Stomach (tissue), 9 donors: Measurements from ENCODE around the gene THOC2. TPM values are rescaled to one million over a fixed set of nuclear protein-coding genes. Genes with fewer than 3 reads are reported as not detected.
A peak's percentile ranks its signal among the peaks of the same experiment; 100 is the strongest.
"Not testable (repeated sequence)": the region's sequence is repeated elsewhere in the genome, so short reads cannot be mapped to it uniquely, and the experiment has no call there.

ENCODE experiments used
- DNase-seq, 2 donors: peaks; one replicate each; pipeline versions ENCODE4 v3.0.0 to v3.0.0-alpha.2; 2013 to 2019
- H3K27ac ChIP-seq, 5 donors: fragments of 200-600 bp in 4 of 5; sonication (generic) in 4 of 5; one replicate each; pipeline ENCODE4 v1.5.1; 2013 to 2019; ENCODE audit warnings: mild to moderate bottlenecking in 1 of 5, moderate library complexity in 1 of 5
- H3K27me3 ChIP-seq, 3 donors: fragments of 200-600 bp; sonication (generic); one replicate each; pipeline ENCODE4 v1.5.1; 2017 to 2019; ENCODE audit warnings: mixed run types in 1 of 3
- H3K36me3 ChIP-seq, 4 donors: fragments of 200-600 bp; sonication (generic); 1 replicate in 3 of 4; 2 replicates in 1 of 4; pipeline ENCODE4 v1.5.1; 2016 to 2019
- H3K4me1 ChIP-seq, 4 donors: fragments of 200-600 bp; sonication (generic); one replicate each; pipeline ENCODE4 v1.5.1; 2016 to 2019
- H3K4me3 ChIP-seq, 4 donors: fragments of 200-600 bp; sonication (generic) in 3 of 4; one replicate each; pipeline ENCODE4 v1.5.1; 2016 to 2019; ENCODE audit warnings: mild to moderate bottlenecking in 1 of 4
- H3K9me3 ChIP-seq, 4 donors: fragments of 200-600 bp; sonication (generic); one replicate each; pipeline ENCODE4 v1.5.1; 2016 to 2019
- EP300 ChIP-seq: sonication (generic); formaldehyde crosslinking; IDR thresholded peaks from one replicate; pipeline ENCODE4 v1.6.1; 2017; ENCODE audit warnings: antibody characterized with exemption
- POLR2A ChIP-seq, 4 donors: fragments of 450-650 bp; IDR thresholded peaks; one replicate each; pipeline ENCODE4 v1.6.1; 2016; ENCODE audit warnings: antibody characterized with exemption in 4 of 4, control low read depth in 2 of 4, mild to moderate bottlenecking in 1 of 4, moderate library complexity in 1 of 4
- POLR2AphosphoS5 ChIP-seq, 3 donors: sonication (generic); formaldehyde crosslinking; IDR thresholded peaks; one replicate each; pipeline ENCODE4 v1.6.1; 2016; ENCODE audit warnings: antibody characterized with exemption in 3 of 3
- WGBS, 5 donors: extraction: QIAGEN DNeasy Blood & Tissue Kit in 3 of 5; methylation state at CpG; one replicate each; pipeline versions ENCODE4 v1.1.5 to v1.1.7; 2013 to 2018; 5-methylcytosine and 5-hydroxymethylcytosine counted together
- intact Hi-C: fragments of 100-400 bp; cut with DNase I; formaldehyde crosslinking; loops from one replicate; pipeline ENCODE4 v1.15.1; 2023; ENCODE audit warnings: low total_unique reads
- polyA plus RNA-seq, 3 donors: library from polyadenylated mRNA; stranded (reverse); fragments of 200-250 nt; gene quantifications; one replicate each; pipeline ENCODE4 v1.2.3, GENCODE V29; 2013
- total RNA-seq, 5 donors: library from RNA; depleted of rRNA; stranded (reverse); fragments of >200 nt; gene quantifications; one replicate each; pipeline versions ENCODE4 v1.1.0 to v1.2.3, GENCODE V29; 2014 to 2016
- TF ChIP-seq, protein P1 (sequence below), 7 experiments: fragments of 450-650 bp in 4 of 7; fragments of 200-600 bp in 3 of 7; sonication (generic) in 3 of 7; IDR thresholded peaks; one replicate each; pipeline ENCODE4 v1.5.1; 2016 to 2019; ENCODE audit warnings: antibody characterized with exemption in 7 of 7, control low read depth in 2 of 7, mild to moderate bottlenecking in 1 of 7
- donor health status: healthy with polysubstance abuse.
- donor health status: Bipolar disorder and iron deficiency.
- donor health status: healthy.

THOC2 gene
- total and polyA plus RNA-seq, 8 donors: 17.7 to 217 (median 133) TPM

DNA sequence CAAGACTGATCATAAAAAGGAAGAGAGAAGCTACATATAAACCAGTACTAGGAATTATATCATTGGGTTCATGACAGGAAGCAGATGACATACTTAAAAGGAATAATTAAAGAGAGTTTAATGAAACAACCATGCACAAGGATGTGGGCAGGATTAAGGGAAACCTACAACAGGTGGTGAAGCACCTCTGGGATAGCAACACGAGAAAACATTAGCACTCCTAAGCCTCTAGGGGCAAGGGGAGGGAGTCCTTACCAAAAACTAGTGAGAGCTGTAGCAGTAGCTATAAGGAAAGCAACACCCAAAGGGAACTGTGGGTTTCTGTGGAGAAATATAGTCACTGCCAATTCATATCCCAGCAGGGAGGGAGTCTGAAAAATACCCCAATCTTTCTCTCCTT is 7.2 kb upstream of the THOC2 start:
- intact Hi-C loops: no loop called here

DNA sequence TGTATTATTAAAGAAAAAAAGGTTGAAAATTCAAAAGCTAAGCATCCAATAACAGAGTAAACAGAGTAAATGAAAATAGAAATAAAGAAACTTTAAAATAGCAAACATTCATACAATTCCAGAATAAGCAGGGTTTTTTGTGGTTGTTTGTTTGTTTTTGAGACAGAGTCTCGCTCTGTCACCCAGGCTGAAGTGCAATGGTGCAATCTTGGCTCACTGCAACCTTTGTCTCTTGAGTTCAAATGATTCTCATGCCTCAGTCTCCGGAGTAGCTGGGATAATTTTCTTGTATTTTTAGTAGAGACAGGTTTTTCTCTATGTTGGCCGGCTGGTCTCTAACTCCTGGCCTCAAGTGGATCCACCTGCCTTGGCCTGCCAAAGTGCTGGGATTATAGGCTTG is 6.6 kb upstream of the THOC2 start:
- intact Hi-C loops: no loop called here
- Histone ChIP-seq H3K36me3 (no peaks in the 10 kb centered on the region), H3K9me3 (no peaks in the 10 kb centered on the region), H3K4me3 (no peak overlapping the region), H3K4me1 (no peaks in the 10 kb centered on the region), H3K27me3 (no peaks in the 10 kb centered on the region), H3K27ac (no peak overlapping the region)
- no peak for DNase-seq
- no peak for TF ChIP-seq POLR2A (IDR thresholded peaks at IDR 0.05)
- no peak for TF ChIP-seq POLR2AphosphoS5 (IDR thresholded peaks at IDR 0.05)
- TF ChIP-seq, protein P1, sequence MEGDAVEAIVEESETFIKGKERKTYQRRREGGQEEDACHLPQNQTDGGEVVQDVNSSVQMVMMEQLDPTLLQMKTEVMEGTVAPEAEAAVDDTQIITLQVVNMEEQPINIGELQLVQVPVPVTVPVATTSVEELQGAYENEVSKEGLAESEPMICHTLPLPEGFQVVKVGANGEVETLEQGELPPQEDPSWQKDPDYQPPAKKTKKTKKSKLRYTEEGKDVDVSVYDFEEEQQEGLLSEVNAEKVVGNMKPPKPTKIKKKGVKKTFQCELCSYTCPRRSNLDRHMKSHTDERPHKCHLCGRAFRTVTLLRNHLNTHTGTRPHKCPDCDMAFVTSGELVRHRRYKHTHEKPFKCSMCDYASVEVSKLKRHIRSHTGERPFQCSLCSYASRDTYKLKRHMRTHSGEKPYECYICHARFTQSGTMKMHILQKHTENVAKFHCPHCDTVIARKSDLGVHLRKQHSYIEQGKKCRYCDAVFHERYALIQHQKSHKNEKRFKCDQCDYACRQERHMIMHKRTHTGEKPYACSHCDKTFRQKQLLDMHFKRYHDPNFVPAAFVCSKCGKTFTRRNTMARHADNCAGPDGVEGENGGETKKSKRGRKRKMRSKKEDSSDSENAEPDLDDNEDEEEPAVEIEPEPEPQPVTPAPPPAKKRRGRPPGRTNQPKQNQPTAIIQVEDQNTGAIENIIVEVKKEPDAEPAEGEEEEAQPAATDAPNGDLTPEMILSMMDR (IDR thresholded peaks at IDR 0.05): no peak
- no peak for TF ChIP-seq EP300
- WGBS, 5 donors: 38 to 89% (median 75%) methylated on average over 3 of the region's 3 CpGs

More for the DNA sequence above, 7.2 kb upstream of the THOC2 start:
- Histone ChIP-seq H3K4me1 (no peaks in the 10 kb centered on the region), H3K9me3 (no peaks in the 10 kb centered on the region), H3K4me3 (no peak overlapping the region), H3K27ac (no peak overlapping the region), H3K27me3 (no peaks in the 10 kb centered on the region), H3K36me3 (no peaks in the 10 kb centered on the region)
- no peak for DNase-seq
- 8 to 44% (median 30%) methylated on average over 1 of the region's 1 CpG for WGBS, 5 donors
- TF ChIP-seq POLR2A (IDR thresholded peaks at IDR 0.05) (no peak), POLR2AphosphoS5 (IDR thresholded peaks at IDR 0.05) (no peak), EP300 (no peak)
- TF ChIP-seq, protein P1 (IDR thresholded peaks at IDR 0.05): no peak

DNA sequence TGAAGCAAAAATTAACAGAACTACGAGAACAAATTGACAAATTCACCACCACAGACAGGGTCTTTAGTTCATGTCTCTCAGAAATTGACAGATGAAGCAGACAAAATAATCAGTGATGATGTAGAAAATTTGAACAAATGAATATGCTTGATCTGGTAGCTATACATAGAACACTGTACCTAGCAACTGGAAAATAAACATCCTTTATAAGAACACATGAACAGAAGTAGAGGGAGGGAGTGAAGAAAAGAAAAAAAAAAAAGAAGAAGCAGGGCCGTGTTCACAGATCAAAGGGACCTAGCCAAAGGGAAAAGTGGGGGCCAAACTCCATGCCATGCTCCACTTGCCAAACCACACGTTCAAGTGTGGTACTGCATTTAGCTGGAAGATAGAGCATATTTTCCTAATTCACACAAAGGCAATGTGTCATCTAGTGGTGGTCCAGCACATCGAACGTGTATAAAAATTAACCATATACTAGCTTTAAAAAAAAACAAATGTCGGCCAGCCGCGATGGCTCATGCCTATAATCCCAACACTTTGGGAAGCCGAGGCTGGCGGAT is 5.6 kb upstream of the THOC2 start:
- Histone ChIP-seq H3K9me3 (no peaks in the 10 kb centered on the region), H3K4me1 (no peaks in the 10 kb centered on the region), H3K27me3 (no peaks in the 10 kb centered on the region), H3K4me3 (no peak overlapping the region), H3K36me3 (no peaks in the 10 kb centered on the region), H3K27ac (no peak overlapping the region)
- intact Hi-C loops: no loop called here
- 67 to 79% (median 75%) methylated on average over 10 of the region's 10 CpGs for WGBS, 5 donors
- no peak for TF ChIP-seq POLR2A (IDR thresholded peaks at IDR 0.05)
- TF ChIP-seq, protein P1 (IDR thresholded peaks at IDR 0.05): no peak
- no peak for TF ChIP-seq POLR2AphosphoS5 (IDR thresholded peaks at IDR 0.05)
- TF ChIP-seq EP300: no peak
- peak in 1 of 2 donors; percentile 3 for DNase-seq

DNA sequence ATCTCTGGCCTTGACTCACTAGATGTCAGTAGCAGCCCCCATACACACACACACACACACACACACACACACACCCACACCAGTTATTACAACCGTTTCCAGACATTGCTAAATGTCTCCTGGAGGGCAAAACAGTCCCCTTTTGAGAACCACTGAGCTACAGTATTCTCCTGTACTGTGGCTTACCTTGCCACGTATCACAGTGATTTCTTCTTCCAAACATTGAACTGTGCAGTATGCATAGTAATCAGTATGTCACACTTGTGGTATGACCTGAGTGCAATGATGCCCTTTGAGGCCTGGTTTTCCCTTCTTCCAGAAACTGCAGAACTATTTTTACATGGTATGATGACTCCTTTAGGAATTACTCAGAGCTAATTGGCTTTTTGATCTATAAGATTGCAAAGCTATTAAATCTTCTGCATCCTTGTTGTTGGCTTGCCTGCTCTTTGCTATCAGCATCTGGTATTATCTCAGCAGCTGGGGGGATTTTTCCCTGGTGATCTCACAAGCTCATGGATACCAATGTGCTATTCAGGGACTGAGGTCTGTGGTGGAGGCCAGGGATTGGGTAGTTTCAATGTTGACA is 3.6 kb upstream of the THOC2 start:
- TF ChIP-seq POLR2A (IDR thresholded peaks at IDR 0.05) (no peak), EP300 (no peak), POLR2AphosphoS5 (IDR thresholded peaks at IDR 0.05) (no peak)
- TF ChIP-seq, protein P1 (IDR thresholded peaks at IDR 0.05): no peak
- Histone ChIP-seq H3K27me3 (no peaks in the 10 kb centered on the region), H3K9me3 (no peaks in the 10 kb centered on the region), H3K4me1 (peaks cover 0 to 6% (median 2%) of the 10 kb centered on the region in 4 donors), H3K36me3 (no peaks in the 10 kb centered on the region), H3K4me3 (no peak overlapping the region), H3K27ac (no peak overlapping the region)
- WGBS, 5 donors: 26 to 55% (median 33%) methylated on average over 2 of the region's 2 CpGs
- peak in 1 of 2 donors; percentile 7 for DNase-seq
- intact Hi-C loops: no loop called here

DNA sequence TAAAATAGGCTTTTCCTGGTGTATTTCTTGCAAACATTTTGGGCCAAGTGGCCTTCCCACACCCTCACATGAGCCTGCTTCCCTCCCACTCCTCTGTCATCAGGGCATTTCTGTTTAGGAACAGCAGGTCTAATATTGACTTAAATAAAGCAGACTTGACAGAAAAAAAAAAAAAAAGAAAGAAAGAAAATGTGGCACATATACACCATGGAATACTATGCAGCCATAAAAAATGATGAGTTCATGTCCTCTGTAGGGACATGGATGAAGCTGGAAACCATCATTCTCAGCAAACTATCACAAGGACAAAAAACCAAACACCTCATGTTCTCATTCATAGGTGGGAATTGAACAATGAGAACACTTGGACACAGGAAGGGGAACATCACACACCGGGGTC is 2.3 kb upstream of the THOC2 start:
- H3K27me3 ChIP-seq, H3K27ac ChIP-seq, DNase-seq, intact Hi-C loops, H3K4me3 ChIP-seq, H3K9me3 ChIP-seq, H3K36me3 ChIP-seq: not testable (repeated sequence)
- WGBS, 5 donors: no CpG with 5 or more reads among the region's 1 CpG
- peaks cover 0 to 16% (median 7%) of the 10 kb centered on the region in 4 donors for H3K4me1 ChIP-seq

DNA sequence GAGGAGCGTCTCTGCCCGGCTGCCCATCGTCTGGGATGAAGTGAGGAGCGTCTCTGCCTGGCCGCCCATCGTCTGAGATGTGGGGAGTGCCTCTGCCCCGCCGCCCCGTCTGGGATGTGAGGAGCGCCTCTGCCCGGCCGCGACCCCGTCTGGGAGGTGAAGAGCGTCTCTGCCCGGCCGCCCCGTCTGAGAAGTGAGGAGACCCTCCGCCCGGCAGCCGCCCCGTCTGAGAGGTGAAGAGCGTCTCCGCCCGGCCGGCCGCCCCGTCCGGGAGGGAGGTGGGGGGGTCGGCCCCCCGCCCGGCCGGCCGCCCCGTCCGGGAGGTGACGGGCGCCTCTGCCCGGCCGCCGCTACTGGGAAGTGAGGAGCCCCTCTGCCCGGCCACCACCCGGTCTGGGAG is 1.2 kb upstream of the THOC2 start:
- WGBS, 5 donors: 90 to 97% (median 94%) methylated on average over 11 to 34 of the region's 43 CpGs; no CpG with 5 or more reads in 1 of the 5 donors
- H3K4me3 ChIP-seq, H3K27ac ChIP-seq, intact Hi-C loops, DNase-seq, H3K9me3 ChIP-seq, H3K27me3 ChIP-seq, H3K36me3 ChIP-seq: not testable (repeated sequence)
- peaks cover 0 to 24% (median 7%) of the 10 kb centered on the region in 4 donors for H3K4me1 ChIP-seq
